HG02623 (cell line): Measurements from ENCODE around the gene AGK.

ENCODE experiments used
- ATAC-seq: cut with Tn5 transposase; IDR thresholded peaks from one replicate; pipeline ENCODE4 v1.9.1; 2021; ENCODE audit warnings: moderate library complexity; ENCODE audit not compliant: unreplicated experiment

Gene AGK

GRCh38 chr7:141701489-141702046 is 150.4 kb downstream of the AGK start:
- peak; percentile 84 for ATAC-seq

- peak; percentile 73 for ATAC-seq
These were observed 150.9 kb downstream of the AGK start, which contains the start of gene DENND11 for GRCh38 chr7:141702047-141702567. TSS of gene DENND11 (minus strand) at chr7:141702166. CDS start at chr7:141702153, 13 bp downstream.

GRCh38 chr7:141702892-141703291 is 151.7 kb downstream of the AGK start:
- ATAC-seq = no peak

- no peak for ATAC-seq
These were observed 152.9 kb downstream of the AGK start for GRCh38 chr7:141704112-141704511.

- ATAC-seq = no peak
These were observed 153.5 kb downstream of the AGK start for GRCh38 chr7:141704741-141705140.
